Germinal center (tissue), 1 donor: ENCODE measurements around the gene HLA-G.

Experiments
- DNase-seq: peaks from one replicate; pipeline ENCODE4 v3.0.0; 2012; ENCODE audit warnings: mixed read lengths, low spot score

HLA-G gene

DNA sequence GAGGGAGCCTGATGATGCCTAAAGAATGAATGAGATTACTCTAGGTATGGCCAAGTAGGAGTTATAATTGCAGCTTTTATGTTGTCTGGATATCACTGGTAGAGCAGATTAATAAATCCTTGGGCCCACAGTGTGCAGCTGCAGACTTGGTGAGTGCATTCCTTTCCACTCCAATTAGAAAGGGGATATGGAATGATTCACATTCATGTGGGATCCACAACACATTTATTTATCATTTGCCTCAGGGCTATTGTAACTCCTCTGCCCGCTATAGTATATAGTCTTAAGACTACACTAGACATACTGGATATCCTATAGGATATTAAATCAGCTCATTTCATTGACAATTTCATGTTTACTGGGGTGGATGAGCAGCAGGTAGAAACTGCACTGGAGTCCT, 11.6 kb upstream of the HLA-G start:
- no peak for DNase-seq

DNA sequence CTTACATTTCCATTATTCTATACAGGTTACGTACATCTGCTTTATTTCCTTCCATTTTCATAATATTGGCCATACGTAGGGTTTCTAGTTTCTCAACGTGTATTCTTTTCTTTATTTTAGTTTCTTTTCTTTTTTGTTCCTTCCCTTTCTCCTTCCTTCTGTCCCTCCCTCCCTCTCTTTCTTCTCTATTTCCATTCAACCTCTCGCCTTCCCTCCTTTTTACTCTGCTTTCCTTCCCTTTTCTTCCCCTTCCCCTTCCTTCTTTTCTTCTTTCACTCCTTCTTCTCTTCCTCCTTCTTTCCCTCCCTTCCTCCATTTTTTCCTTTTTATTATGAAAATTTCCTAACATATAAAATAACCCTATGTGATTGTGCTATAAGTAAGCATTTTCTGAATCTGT, 8.7 kb upstream of the HLA-G start:
- DNase-seq: no peak

DNA sequence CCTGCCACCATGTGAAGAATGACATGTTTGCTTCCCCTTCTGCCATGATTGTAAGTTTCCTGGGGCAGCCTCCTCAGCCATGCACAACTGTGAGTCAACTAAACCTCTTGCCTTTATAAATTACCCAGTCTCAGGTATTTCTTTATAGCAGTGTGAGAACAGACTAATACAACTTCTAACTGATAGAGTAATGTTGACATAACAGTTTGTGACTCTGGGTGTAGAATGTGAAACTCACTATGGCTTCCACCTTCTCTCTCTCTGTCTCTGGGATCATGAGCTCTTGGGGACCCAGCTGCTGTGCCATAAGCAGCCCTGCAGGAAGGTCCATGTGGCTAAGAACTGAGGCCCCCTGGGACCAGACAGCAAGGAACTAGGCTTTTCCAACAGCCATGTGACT, 3.5 kb upstream of the HLA-G start:
- no peak for DNase-seq

DNA sequence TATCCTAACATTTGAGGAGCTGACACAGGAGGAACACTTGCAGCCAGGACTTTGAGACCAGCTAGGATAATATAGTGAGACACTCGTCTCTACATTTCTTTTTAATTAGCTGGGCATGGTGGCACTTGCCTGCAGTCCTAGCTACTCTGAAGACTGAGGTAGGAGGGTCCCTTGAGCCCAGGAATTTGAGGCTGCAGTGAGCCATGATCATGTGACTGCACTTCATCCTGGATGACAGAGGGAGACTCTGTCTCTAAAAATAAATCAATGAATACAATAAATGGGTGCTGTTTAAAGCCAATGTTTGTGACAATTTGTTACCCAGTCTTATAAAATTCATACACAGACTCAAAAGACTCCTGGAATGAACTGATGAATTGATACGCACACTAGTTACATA, 1.8 kb upstream of the HLA-G start:
- DNase-seq: no peak

DNA sequence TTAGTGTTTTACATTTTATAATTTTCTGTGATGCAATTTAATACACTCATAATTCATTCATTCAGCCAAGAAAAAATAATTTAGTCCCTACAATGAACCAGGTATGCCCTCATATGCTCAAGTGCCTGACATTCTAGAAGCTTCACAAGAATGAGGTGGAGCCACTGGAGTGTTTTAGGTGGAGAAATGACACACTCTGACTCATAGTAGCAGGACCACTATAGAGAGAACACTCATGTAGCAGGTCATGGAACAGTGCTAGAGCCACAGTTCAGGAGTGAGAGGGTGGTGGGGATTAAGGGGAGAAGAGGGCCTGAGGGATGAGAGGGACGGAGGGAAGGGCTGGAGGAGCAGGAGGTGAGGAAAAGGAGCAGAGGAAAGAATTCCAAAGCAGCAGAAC, 1.4 kb upstream of the HLA-G start:
- no peak for DNase-seq

DNA sequence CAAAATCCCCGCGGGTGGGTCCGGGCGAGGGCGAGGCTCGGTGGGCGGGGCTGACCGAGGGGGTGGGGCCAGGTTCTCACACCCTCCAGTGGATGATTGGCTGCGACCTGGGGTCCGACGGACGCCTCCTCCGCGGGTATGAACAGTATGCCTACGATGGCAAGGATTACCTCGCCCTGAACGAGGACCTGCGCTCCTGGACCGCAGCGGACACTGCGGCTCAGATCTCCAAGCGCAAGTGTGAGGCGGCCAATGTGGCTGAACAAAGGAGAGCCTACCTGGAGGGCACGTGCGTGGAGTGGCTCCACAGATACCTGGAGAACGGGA, 809 bp downstream of the HLA-G start:
- peak; percentile 12 for DNase-seq

DNA sequence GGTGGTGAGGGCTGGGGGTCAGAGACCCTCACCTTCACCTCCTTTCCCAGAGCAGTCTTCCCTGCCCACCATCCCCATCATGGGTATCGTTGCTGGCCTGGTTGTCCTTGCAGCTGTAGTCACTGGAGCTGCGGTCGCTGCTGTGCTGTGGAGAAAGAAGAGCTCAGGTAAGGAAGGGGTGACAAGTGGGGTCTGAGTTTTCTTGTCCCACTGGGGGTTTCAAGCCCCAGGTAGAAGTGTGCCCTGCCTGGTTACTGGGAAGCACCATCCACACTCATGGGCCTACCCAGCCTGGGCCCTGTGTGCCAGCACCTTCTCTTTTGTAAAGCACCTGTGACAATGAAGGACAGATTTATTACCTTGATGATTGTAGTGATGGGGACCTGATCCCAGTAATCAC, 2.1 kb downstream of the HLA-G start:
- DNase-seq: no peak

DNA sequence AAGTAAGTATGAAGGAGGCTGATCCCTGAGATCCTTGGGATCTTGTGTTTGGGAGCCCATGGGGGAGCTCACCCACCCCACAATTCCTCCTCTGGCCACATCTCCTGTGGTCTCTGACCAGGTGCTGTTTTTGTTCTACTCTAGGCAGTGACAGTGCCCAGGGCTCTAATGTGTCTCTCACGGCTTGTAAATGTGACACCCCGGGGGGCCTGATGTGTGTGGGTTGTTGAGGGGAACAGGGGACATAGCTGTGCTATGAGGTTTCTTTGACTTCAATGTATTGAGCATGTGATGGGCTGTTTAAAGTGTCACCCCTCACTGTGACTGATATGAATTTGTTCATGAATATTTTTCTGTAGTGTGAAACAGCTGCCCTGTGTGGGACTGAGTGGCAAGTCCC, 2.8 kb downstream of the HLA-G start:
- no peak for DNase-seq

DNA sequence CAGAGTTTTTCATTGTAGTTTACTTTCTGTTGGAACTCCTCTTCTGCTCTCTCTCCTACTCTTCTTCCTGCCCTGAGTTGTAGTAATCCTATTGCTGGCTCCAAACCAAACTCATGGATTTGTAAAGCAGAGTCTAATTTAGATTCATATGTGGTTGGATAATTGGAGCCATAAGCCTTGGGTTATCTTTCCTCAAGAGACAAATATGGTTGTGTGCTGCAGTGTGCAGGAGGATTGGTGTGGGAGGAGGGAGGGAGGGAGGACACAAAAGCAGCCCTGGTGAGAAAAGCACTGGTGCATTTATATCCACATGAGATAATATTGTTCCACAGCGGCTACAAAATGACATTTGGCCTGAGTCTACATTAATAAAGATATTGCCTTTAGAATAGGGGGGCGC, 4.2 kb downstream of the HLA-G start:
- no peak for DNase-seq

DNA sequence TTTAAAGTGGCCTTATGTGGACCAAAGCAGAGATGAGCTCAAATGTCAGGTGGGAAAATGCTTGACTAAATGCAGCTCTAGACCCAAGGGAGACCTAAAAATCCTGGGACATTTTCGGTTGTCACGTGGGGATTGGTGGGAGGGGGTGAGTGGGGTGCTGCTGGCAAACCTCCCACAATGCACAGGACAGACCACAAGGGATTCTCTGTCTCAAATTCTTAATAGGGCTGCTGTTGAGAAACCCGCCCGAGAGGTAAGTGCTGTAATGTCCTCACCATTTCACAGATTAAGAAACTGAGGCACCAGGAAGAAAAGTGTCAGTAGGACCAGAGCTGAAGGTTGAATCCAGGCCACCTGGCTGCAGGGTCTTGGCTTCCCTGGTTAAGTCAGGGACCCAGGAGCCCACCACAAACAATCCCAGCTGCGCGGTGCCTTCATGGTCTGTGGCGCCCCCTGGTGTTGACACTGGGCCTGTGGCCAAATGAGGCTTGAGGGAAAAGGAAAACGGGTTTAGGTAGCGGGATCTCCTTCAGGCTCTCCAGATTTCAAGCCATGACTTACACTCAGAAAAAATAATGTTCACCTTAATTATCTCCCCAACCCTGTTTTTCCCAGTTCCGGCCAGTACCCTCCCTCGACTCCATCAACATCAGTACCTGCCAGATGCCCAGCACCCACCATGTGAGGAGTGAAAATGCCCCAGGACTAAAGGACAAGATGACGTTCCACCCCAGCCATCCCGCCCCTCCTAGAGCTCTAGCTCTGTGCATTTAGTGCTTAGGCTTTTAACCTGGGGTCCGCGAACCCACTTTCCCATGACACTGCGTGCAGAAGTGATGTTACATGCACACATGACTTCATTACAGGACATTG, 7.2 kb downstream of the HLA-G start:
- no peak for DNase-seq

DNA sequence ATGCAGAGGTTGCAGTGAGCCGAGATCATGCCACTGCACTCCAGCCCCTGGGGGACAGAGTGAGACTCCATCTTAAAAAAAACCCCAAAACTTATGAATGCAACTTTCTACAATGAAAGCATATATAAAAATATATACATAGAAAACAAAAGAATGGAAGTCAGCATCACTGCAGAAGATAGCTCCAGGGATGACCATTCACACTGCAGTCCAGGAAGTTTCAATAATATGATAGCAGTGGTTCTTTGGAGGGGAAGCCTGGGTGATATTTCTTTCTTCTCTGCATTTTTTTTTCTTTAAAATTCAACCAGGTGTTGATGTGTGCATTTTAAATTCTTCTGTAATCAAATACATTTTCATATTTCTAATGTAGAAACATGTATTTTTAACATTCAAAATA, 12.3 kb downstream of the HLA-G start:
- DNase-seq: no peak

DNA sequence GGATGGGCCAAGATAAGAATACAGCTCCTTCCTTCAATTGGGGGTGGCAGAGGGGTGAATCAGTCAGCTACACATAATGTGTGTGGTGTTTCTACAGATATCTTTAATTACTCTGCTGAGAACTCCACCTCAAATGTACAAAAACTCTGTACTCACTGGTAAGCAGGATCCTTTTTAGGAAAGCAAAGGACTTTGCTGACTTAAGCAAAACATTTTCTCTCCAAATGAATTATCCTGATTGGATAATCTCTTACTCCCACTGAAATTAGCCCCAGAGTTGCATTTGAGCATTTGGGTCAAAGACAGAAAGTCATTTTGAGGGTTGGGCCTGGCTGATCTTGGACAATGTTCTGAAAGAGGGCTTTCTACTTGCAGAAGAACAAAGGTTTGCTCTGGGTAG, 13.4 kb downstream of the HLA-G start:
- no peak for DNase-seq

DNA sequence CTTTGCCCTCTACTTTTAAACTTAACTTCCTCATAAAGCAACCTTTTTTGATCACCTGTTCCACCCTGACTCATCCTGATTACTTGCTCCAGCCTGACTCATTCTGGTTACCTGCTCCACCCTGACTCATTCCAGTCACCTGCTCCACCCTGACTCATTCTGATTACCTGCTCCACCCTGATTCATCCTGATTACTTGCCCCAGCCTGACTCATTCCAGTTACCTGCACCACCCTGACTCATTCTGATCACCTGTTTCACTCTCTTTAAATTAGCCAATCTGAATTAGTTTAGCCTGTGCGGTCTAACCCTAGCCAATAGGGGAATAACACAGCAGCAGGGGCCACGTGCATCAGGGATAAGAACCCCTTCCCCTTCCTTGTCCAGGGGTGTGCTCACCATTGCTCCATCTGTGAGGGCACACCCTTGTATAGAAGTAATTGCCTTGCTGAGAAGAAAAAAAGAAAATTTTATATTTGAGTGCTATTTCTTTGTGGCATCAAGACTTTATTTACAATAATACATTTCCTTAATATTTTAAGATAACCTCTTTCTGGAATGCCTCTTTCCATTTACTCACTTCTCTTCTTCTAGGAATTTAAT, 17.9 kb downstream of the HLA-G start:
- DNase-seq: no peak

DNA sequence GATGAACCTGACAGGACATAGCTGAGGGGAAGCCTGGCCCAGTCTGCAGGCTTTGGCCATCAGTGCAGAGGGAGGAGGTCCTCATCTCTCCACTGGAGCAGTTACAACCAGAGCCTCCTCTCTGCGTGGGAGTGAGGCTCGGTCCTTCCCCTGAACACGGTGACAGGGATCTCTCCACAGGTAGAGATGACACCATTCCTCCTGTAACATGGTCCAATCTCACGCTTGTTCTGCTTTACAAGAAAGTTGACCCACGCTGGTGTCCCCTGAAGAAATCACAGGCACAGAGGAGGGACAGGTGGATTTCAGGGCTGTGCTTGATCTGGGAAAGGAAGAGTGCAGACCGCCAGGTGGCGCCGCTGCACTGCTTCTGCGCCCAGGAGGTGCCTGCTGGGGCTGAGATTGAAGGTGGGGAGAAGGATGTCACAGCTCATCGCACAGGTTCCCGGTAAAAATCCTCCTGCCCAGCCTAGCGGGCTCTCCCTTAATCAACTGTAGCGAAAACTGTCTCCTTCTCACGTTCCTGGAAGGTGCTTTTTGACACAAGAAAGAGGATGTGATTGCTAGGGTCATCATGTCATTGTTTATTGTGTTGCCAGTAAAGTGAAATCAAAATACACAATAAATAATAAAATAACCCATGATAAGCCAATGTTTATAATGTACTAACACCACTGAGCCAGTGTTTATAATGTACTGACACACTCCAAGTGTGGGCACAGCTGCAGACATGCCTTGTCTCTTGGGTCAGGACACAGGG, 20.4 kb downstream of the HLA-G start:
- DNase-seq: peak; percentile 65

DNA sequence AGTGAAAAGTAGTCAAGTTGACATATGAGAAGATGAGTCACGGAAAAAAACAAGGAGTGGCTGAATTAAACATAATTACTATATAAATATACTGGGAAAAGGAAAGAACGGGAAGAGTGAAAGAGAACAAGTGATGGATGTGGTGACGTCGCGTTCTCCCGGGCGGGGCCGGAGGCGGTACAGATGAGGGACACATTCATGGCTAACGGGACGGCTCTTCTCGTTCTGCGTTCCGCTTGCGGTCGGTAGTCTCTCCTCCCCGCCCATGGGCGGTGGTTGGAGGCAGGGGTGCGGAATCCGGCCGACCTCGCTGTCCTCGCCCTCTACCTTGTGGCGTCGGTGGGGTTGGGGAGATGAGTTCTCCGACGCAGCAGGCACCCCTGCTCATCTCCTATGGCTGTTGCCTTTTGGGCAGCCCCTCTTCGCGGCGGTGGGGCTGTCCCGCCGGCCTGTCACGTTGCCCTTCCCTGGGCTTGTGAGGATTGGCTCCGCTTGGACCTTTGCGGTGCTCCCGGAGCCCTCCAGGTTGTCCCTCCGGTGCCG, 22.5 kb downstream of the HLA-G start:
- DNase-seq: no peak

DNA sequence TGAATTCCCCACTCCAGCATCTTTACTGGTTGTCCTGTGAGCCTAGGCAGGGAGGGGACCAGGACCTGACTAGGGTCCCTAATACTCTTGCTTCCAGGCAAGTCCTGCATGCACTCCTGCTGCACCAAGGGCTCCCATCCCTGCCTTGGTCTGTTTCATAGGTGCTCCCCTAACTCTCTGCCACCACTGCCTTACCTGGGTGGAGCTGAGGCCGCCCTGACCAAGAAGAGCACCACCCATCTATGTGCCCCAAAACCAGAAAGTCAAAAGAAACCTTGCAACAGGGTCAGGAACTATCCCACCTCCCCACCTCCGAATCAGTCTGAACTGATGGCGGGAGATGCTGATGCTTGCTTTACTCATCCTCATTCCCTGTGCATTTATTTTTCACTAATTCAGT, 23.6 kb downstream of the HLA-G start:
- DNase-seq: no peak

DNA sequence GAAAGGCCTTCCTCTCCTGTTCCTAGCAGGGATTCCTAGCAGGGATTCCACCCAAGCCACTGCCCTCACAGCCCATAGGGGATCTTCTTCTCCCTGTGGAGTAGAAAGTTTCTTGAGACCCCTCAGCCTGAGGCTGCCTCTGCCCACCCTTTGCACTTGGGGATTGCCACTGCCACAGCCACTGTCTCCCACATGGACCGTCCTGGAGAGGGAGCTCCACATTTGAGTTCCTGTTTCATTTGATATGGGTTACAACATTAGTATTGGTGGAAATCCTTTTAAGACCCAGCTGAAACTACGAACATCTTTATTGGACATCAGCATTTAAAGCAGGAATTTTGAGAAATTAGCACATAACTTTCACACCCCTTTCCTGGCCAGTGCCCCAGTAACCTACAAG, 25.6 kb downstream of the HLA-G start:
- no peak for DNase-seq

DNA sequence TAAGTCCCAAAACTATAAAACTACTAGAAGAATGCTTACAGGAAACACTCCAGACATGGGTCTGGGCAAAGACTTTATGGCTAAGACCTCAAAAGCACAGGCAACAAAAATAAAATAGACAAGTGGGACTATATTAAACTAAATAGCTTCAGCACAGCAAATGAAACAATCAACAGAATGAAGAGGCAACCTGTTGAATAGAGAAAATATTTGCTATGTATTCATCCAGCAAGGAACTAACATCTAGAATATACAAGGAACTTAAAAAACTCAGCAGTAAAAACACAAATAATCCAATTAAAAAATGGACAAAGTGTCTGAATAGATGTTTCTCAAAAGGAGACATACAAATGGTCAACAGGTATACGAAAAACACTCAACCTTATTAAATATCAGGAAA, 30.4 kb downstream of the HLA-G start:
- DNase-seq: no peak

DNA sequence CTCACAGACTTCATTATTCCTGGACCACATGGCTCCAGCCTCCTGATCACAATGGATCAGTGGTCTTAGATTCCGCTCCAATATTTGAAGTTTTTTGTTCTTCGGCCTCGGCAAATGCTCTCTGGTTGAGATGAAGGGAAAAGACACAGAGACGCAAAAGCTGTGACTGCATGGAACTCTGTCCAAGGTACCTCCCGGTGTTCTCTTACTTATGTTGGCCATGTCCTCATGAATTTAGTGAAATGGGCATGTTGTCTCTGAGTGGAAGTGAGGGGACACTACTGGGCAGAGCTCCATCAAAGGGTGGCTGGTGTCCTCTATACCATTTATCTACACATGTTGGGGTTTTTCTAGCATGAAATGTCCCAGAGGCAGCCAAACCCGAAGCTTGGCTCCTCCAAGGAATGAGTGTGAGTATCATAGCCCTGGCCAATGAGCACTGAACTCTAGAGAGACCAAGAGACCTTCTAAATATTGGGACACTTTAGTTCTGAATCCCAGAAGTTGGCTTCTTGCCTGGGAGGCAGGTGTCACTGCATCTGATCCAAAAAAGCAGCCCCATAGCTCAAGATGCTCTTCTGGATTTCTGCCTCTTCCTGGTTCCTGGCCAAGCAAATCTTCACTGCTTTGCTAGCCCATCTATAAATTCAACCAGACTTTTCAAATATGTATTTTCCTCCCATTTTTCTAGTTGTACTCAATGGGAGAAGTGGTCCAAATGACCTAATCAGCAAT, 34.1 kb downstream of the HLA-G start:
- no peak for DNase-seq

DNA sequence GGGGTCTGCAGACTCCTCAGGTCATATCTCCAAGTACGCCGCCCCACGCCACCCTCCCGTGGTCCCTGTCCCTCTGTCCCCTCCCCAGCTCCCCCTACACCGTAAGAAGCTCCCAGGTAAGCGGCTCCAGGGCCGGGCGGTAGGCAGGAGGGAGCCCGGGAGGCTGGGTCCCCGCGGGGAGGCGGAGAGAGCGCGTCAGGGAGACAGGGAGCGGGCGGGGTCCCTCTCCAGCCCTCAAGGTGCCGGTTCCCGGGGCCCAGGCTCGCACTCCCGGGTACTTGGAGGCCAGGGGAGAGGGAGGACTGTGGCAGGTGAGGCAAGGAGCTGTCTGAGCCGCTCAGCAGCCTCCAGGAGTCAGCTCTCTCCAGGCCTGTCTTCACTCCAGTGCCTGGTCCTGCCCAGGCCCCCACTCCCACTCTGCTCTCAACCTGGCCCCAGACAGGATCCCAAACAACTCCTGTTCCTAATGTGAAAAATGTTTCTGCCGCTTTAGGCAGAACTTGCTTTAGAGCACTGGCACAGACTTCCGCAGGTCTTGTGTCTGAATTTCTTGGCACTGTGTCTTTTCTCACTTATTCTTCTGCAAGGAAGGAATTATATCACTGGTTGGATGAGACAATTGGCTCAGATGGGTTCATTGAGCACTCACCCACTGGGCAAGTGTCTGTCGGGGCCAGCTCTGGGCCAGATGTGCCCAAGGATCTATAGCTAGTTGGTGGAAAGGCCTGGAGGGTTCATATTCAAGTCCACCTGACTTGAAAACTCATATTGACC, 36.6 kb downstream of the HLA-G start:
- DNase-seq: no peak

DNA sequence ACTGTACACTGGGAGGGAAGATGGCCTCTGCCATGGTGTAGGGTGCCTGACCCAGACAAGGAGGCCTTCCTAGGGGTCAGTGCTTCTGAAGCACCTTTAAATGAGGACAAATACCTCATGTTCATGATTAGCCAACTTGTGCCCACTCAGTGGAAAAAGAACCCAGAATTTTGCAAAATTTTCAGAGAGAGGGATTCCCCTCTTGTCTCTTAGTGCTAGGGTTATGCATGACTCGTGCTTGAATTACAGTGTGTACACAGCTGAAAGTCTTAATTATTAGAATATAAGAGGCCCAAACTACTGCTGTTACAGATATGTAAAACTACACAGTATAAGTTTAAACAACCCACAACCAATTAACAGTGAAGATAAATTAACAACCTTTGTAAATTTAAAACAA, 38.0 kb downstream of the HLA-G start:
- no peak for DNase-seq

DNA sequence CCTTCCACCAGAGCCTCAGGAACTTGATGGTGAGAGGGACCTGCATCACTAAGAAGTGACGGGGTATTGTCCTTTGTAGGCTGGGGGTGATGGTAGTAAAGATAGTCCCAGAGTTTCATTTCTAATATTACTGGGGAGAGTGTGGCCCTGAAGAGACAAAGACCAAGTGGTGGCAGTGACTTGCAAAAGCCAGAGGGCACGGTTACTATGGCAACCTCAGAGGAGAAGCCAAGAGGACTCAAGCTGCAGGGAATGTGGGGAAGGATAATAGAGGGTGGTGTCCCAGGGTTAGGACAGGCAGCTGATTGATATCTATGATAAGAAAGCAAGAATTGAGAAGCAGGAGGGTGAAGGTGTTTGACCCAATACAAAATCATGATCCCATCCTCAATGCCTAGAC, 42.5 kb downstream of the HLA-G start:
- DNase-seq: no peak
